HepG2 (cell line): ENCODE results near the gene ZNF416. TPM values are rescaled to one million over a fixed set of nuclear protein-coding genes. Genes with fewer than 3 reads are reported as not detected.

Experiments
- ARNTL ChIP-seq: sonication (generic); formaldehyde crosslinking; IDR thresholded peaks from 2 replicates; pipeline ENCODE4 v1.4.0; 2020; ENCODE audit warnings: mild to moderate bottlenecking, missing genetic modification reagents
- E2F1 ChIP-seq: sonication (generic); formaldehyde crosslinking; IDR thresholded peaks from 2 replicates; pipeline ENCODE4 v1.5.0; 2020; ENCODE audit warnings: missing genetic modification reagents
- ELF1 ChIP-seq: sonication (generic); formaldehyde crosslinking; IDR thresholded peaks from 2 replicates; pipeline ENCODE4 v1.4.0; 2020; ENCODE audit warnings: missing genetic modification reagents
- ELF4 ChIP-seq: sonication (generic); formaldehyde crosslinking; IDR thresholded peaks from 2 replicates; pipeline ENCODE4 v1.5.0; 2020; ENCODE audit warnings: missing genetic modification reagents, mild to moderate bottlenecking, moderate library complexity, borderline replicate concordance
- GLI4 ChIP-seq: sonication (generic); formaldehyde crosslinking; IDR thresholded peaks from 2 replicates; pipeline ENCODE4 v1.5.1; 2020; ENCODE audit warnings: missing genetic modification reagents, mild to moderate bottlenecking, moderate library complexity, borderline replicate concordance
- GMEB1 ChIP-seq: sonication (generic); formaldehyde crosslinking; IDR thresholded peaks from 2 replicates; pipeline ENCODE4 v1.5.1; 2020; ENCODE audit warnings: missing genetic modification reagents, mild to moderate bottlenecking, borderline replicate concordance
- HDAC2 ChIP-seq: sonication (generic); formaldehyde crosslinking; IDR thresholded peaks from 2 replicates; pipeline ENCODE4 v1.4.0; 2020; ENCODE audit warnings: missing genetic modification reagents
- KAT8 ChIP-seq: IDR thresholded peaks from 2 replicates; pipeline ENCODE4 v1.6.1; 2016; ENCODE audit warnings: missing genetic modification reagents, missing compliant biosample characterization
- NFE2L1 ChIP-seq: sonication (generic); formaldehyde crosslinking; IDR thresholded peaks from 2 replicates; pipeline ENCODE4 v1.4.0; 2020; ENCODE audit warnings: missing genetic modification reagents, mild to moderate bottlenecking, borderline replicate concordance
- PHF8 ChIP-seq: sonication (generic); formaldehyde crosslinking; IDR thresholded peaks from 2 replicates; pipeline ENCODE4 v1.5.0; 2020; ENCODE audit warnings: missing genetic modification reagents
- TAF1 ChIP-seq: sonication (generic); formaldehyde crosslinking; IDR thresholded peaks from 2 replicates; pipeline ENCODE4 v1.4.0; 2020; ENCODE audit warnings: missing genetic modification reagents
- TEAD3 ChIP-seq: optimal IDR thresholded peaks from 2 replicates; pipeline ENCODE3; 2016; ENCODE audit warnings: borderline replicate concordance
- TFE3 ChIP-seq: IDR thresholded peaks from 2 replicates; pipeline ENCODE4 v1.6.1; 2016
- YEATS2 ChIP-seq: sonication (generic); formaldehyde crosslinking; IDR thresholded peaks from 2 replicates; pipeline ENCODE4 v1.4.0; 2020; ENCODE audit warnings: missing genetic modification reagents, borderline replicate concordance
- ZMYM3 ChIP-seq: sonication (generic); formaldehyde crosslinking; IDR thresholded peaks from 2 replicates; pipeline ENCODE4 v1.5.1; 2020; ENCODE audit warnings: mild to moderate bottlenecking, missing genetic modification reagents
- ZNF225 ChIP-seq: sonication (generic); formaldehyde crosslinking; IDR thresholded peaks from 2 replicates; pipeline ENCODE4 v1.4.0; 2020; ENCODE audit warnings: mild to moderate bottlenecking, missing genetic modification reagents
- ZNF564 ChIP-seq: sonication (generic); formaldehyde crosslinking; IDR thresholded peaks from 2 replicates; pipeline ENCODE4 v1.8.1; 2023; ENCODE audit warnings: mild to moderate bottlenecking, missing genetic modification reagents
- ZNF782 ChIP-seq: sonication (generic); formaldehyde crosslinking; IDR thresholded peaks from 2 replicates; pipeline ENCODE4 v1.4.0; 2020; ENCODE audit warnings: missing genetic modification reagents, mild to moderate bottlenecking, borderline replicate concordance
- ZNF816 ChIP-seq: sonication (generic); formaldehyde crosslinking; IDR thresholded peaks from 2 replicates; pipeline ENCODE4 v1.8.0; 2022; ENCODE audit warnings: missing genetic modification reagents, mild to moderate bottlenecking, borderline replicate concordance
- ZNF839 ChIP-seq: sonication (generic); formaldehyde crosslinking; IDR thresholded peaks from 2 replicates; pipeline ENCODE4 v1.4.0; 2020; ENCODE audit warnings: missing genetic modification reagents, mild to moderate bottlenecking, borderline replicate concordance
- polyA plus RNA-seq, 8 experiments: library from polyadenylated mRNA; depleted of rRNA in 3 of 8; stranded (reverse) in 7 of 8; unstranded in 1 of 8; fragments of >200 nt; fragmentation: Illumina TruSeq in 4 of 8; extraction: Trizol in 4 of 8; gene quantifications; 2 replicates each; pipeline versions ENCODE4 v1.2.1 to v1.2.3, GENCODE V29; 2011 to 2016; ENCODE audit warnings: low read depth in 4 of 8, missing spikeins in 1 of 8, mixed read lengths in 1 of 8; ENCODE audit not compliant: insufficient read depth in 1 of 8
- total RNA-seq, 5 experiments: library from RNA; depleted of rRNA; stranded (reverse); fragments of >200 nt; fragmentation: Illumina TruSeq; extraction: Trizol; gene quantifications; 2 replicates each; pipeline ENCODE4 v1.2.3, GENCODE V29; 2016; ENCODE audit warnings: low read depth in 1 of 5
- TF ChIP-seq, protein P1 (sequence below): sonication (generic); formaldehyde crosslinking; IDR thresholded peaks from 2 replicates; pipeline ENCODE4 v1.4.0; 2020; ENCODE audit warnings: missing genetic modification reagents
- TF ChIP-seq, protein P2 (sequence below): sonication (generic); formaldehyde crosslinking; IDR thresholded peaks from 2 replicates; pipeline ENCODE4 v1.8.1; 2023; ENCODE audit warnings: mild to moderate bottlenecking, moderate library complexity, missing genetic modification reagents

ZNF416 gene
- total and polyA plus RNA-seq, 2 of the 13 experiments (the other 11 are each of a cell fraction or from before 2014, with no cell fraction given), result 1.5 to 5.3 TPM

DNA sequence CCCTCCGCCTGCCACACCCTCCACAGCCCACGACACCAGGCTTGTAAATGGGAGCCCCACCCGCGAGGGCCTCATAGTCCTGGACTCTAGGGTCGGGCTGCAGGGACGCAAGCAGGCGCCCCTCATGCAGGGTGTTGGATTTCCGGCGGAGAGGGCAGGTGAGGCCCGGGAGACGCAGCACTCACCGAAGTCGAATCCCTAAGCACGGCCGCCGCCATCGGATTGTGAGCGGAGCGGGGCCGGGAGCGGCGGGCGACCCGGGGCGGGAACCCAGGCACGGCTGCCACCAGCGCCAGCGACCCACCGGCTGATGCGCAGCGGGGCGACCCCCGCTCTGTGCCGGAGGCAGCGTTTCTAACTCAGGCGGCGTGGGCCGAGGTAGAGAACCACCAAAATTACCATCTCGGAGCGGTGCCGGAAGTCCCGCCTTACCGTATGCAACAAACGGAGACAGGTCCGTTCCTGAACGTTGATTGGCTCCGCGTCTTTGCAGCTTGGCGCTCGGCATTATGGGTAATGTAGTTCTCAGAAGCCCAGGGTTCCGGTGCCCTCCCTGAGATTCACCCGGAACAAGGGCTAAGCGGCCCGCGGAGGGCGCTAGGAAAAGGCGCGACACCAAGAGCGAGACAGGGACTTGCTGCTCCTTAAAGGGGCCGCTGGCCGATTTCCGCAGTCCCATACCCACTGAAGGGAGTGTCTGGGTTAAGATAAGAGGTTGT, at the start of gene ZNF416 (continued):
- TF ChIP-seq HDAC2 (CRISPR knock-in tag) (peak; percentile 22; the same call in 1 of the 2 replicates), ZNF782 (CRISPR knock-in tag) (0 out of 2 replicates have a peak, but pooled peaks have one; percentile 48), ZMYM3 (CRISPR knock-in tag) (0 out of 2 replicates have a peak, but pooled peaks have one; percentile 33), NFE2L1 (CRISPR knock-in tag) (0 out of 2 replicates have a peak, but pooled peaks have one; percentile 29), ZNF225 (CRISPR knock-in tag) (peak; percentile 60; the same call in 1 of the 2 replicates), ZNF564 (CRISPR knock-in tag) (0 out of 2 replicates have a peak, but pooled peaks have one; percentile 48), GLI4 (CRISPR knock-in tag) (no peak), ZNF816 (no peak), ELF1 (CRISPR knock-in tag) (peak; percentile 97), TEAD3 (CRISPR knock-in tag) (peak; percentile 50), ARNTL (peak; percentile 38; the same call in 1 of the 2 replicates), TAF1 (peak; percentile 49; the same call in 1 of the 2 replicates), E2F1 (CRISPR knock-in tag) (peak; percentile 86), ELF4 (CRISPR knock-in tag) (no peak), TFE3 (CRISPR knock-in tag) (0 out of 2 replicates have a peak, but pooled peaks have one; percentile 33), KAT8 (CRISPR knock-in tag) (peak; percentile 83), ZNF839 (CRISPR knock-in tag) (peak; percentile 78), YEATS2 (CRISPR knock-in tag) (peak; percentile 86), GMEB1 (CRISPR knock-in tag) (peak; percentile 92), PHF8 (peak; percentile 67)
- TF ChIP-seq, protein P1, sequence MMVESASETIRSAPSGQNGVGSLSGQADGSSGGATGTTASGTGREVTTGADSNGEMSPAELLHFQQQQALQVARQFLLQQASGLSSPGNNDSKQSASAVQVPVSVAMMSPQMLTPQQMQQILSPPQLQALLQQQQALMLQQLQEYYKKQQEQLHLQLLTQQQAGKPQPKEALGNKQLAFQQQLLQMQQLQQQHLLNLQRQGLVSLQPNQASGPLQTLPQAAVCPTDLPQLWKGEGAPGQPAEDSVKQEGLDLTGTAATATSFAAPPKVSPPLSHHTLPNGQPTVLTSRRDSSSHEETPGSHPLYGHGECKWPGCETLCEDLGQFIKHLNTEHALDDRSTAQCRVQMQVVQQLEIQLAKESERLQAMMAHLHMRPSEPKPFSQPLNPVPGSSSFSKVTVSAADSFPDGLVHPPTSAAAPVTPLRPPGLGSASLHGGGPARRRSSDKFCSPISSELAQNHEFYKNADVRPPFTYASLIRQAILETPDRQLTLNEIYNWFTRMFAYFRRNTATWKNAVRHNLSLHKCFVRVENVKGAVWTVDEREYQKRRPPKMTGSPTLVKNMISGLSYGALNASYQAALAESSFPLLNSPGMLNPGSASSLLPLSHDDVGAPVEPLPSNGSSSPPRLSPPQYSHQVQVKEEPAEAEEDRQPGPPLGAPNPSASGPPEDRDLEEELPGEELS (CRISPR knock-in tag), result peak; percentile 18; the same call in 1 of the 2 replicates
- TF ChIP-seq, protein P2, sequence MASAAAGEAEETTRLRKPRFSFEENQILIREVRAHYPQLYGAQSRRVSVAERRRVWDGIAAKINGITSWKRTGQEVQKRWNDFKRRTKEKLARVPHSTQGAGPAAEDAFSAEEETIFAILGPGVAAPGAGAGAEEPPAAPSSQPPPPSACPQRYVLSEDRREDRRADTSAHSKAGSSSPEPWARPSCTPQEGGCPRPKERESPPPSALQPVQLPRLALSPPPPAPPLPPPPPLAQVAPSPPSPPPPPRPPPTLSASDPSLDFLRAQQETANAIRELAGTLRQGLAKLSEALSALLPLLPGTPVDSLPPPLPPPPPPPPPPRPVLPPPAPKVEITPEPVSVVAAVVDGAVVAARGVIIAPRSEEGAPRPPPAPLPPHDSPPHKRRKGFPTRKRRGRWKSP (CRISPR knock-in tag), result 0 out of 2 replicates have a peak, but pooled peaks have one; percentile 24
